Lower leg skin (tissue), 4 donors: Measurements from ENCODE around the gene MPZL3. TPM values are rescaled to one million over a fixed set of nuclear protein-coding genes. Genes with fewer than 3 reads are reported as not detected.

Experiments
- DNase-seq, 2 donors: peaks; one replicate each; pipeline ENCODE4 v3.0.0-alpha.2; 2019; ENCODE audit warnings: low spot score in 2 of 2
- H3K4me3 ChIP-seq: fragments of 200-600 bp; sonication (generic); 2 replicates; pipeline ENCODE4 v1.5.1; 2017; ENCODE audit warnings: mild to moderate bottlenecking, low read depth; ENCODE audit not compliant: poor library complexity, severe bottlenecking
- CTCF ChIP-seq, 3 donors: fragments of 450-650 bp; IDR thresholded peaks; one replicate each; pipeline ENCODE4 v1.5.1; 2016; ENCODE audit warnings: antibody characterized with exemption in 3 of 3, mild to moderate bottlenecking in 3 of 3, moderate library complexity in 2 of 3
- POLR2A ChIP-seq, 2 donors: fragments of 450-650 bp; IDR thresholded peaks; one replicate each; pipeline ENCODE4 v1.6.1; 2016 to 2017; ENCODE audit warnings: antibody characterized with exemption in 2 of 2, mild to moderate bottlenecking in 1 of 2, moderate library complexity in 1 of 2
- WGBS, 2 donors: methylation state at CpG; one replicate each; pipeline ENCODE4 v1.1.5; 2018; 5-methylcytosine and 5-hydroxymethylcytosine counted together
- intact Hi-C: fragments of 100-400 bp; cut with DNase I; formaldehyde crosslinking; loops from one replicate; pipeline ENCODE4 v1.15.0; 2023; ENCODE audit warnings: low total_unique reads
- total RNA-seq, 4 donors: library from RNA; depleted of rRNA; stranded (reverse); fragments of >200 nt; gene quantifications; one replicate each; pipeline ENCODE4 v1.1.0, GENCODE V29; 2016

The MPZL3 gene
- total RNA-seq, 4 donors from 2014 or later: 55.9 to 120 (median 91.2) TPM

- no peak for DNase-seq
- intact Hi-C loops: no loop called here
- H3K4me3 ChIP-seq: no peak overlapping the region
- TF ChIP-seq POLR2A (IDR thresholded peaks at IDR 0.05): no peak
- no peak for TF ChIP-seq CTCF (IDR thresholded peaks at IDR 0.05)
- 35 to 50% methylated on average over 6 of the region's 6 CpGs for WGBS, 2 donors
Measured at GRCh38 chr11:118211006-118211405, 41.2 kb downstream of the MPZL3 start.

- no peak for DNase-seq
- intact Hi-C loops: no loop called here
- WGBS, 2 donors: 91 to 94% methylated on average over 7 of the region's 7 CpGs
- TF ChIP-seq CTCF (IDR thresholded peaks at IDR 0.05) (no peak), POLR2A (IDR thresholded peaks at IDR 0.05) (no peak)
- H3K4me3 ChIP-seq: no peak overlapping the region
Measured at GRCh38 chr11:118210323-118210722, 41.8 kb downstream of the MPZL3 start.

GRCh38 chr11:118209033-118209432, 43.1 kb downstream of the MPZL3 start:
- WGBS, 2 donors: 84 to 91% methylated on average over 3 of the region's 3 CpGs
- TF ChIP-seq CTCF (IDR thresholded peaks at IDR 0.05) (no peak), POLR2A (IDR thresholded peaks at IDR 0.05) (no peak)
- intact Hi-C loops: no loop called here
- H3K4me3 ChIP-seq: no peak overlapping the region
- DNase-seq: no peak

- TF ChIP-seq CTCF (IDR thresholded peaks at IDR 0.05): no peak
- intact Hi-C loops: no loop called here
- WGBS, 2 donors: 81 to 92% methylated on average over 2 of the region's 2 CpGs
- DNase-seq: no peak
- no peak overlapping the region for H3K4me3 ChIP-seq
Measured at GRCh38 chr11:118207079-118207478, 45.1 kb downstream of the MPZL3 start.

- H3K4me3 ChIP-seq: no peak overlapping the region
- DNase-seq: no peak
- intact Hi-C loops: no loop called here
- WGBS, 2 donors: 42 to 43% methylated on average over 1 of the region's 1 CpG
- no peak for TF ChIP-seq POLR2A (IDR thresholded peaks at IDR 0.05)
- TF ChIP-seq CTCF (IDR thresholded peaks at IDR 0.05): no peak
Measured at GRCh38 chr11:118206391-118207031, 45.7 kb downstream of the MPZL3 start.
